RPMI7951 (cell line): Measurements from ENCODE around the gene ZBTB7C. TPM values are rescaled to one million over a fixed set of nuclear protein-coding genes. Genes with fewer than 3 reads are reported as not detected.
"Not testable (repeated sequence)": the region's sequence is repeated elsewhere in the genome, so short reads cannot be mapped to it uniquely, and the experiment has no call there.

Experiments
- DNase-seq: peaks from one replicate; pipeline ENCODE4 v3.0.0-alpha.2; 2012; ENCODE audit warnings: low read depth
- total RNA-seq: library from RNA; depleted of rRNA; stranded (reverse); fragments of >200 nt; shearing (Covaris generic); gene quantifications from 2 replicates; pipeline ENCODE4 v1.2.3, GENCODE V29; 2014; rRNA removed

ZBTB7C gene
- total RNA-seq: 0.10 and 0.12 TPM in 2 replicates

- DNase-seq: peak; percentile 28
Measured at GRCh38 chr18:48408727-48409590, at the start of gene ZBTB7C. ZBTB7C (minus strand) TSS chr18:48409383.

- DNase-seq: no peak
Measured at GRCh38 chr18:48456838-48457237, 47.7 kb upstream of the ZBTB7C start.

GRCh38 chr18:48455555-48456478, 46.6 kb upstream of the ZBTB7C start:
- DNase-seq: peak; percentile 96

GRCh38 chr18:48454261-48454757, 45.1 kb upstream of the ZBTB7C start:
- peak; percentile 55 for DNase-seq

GRCh38 chr18:48453330-48454066, 44.3 kb upstream of the ZBTB7C start:
- peak; percentile 26 for DNase-seq

GRCh38 chr18:48452861-48453323, 43.7 kb upstream of the ZBTB7C start:
- no peak for DNase-seq

- no peak for DNase-seq
Measured at GRCh38 chr18:48450685-48451084, 41.5 kb upstream of the ZBTB7C start.

- peak; percentile 80 for DNase-seq
Measured at GRCh38 chr18:48446582-48447225, 37.5 kb upstream of the ZBTB7C start.

- peak; percentile 64 for DNase-seq
Measured at GRCh38 chr18:48445540-48445939, 36.4 kb upstream of the ZBTB7C start.

GRCh38 chr18:48442761-48443160, 33.6 kb upstream of the ZBTB7C start:
- DNase-seq: peak; percentile 31

- DNase-seq: peak; percentile 73
Measured at GRCh38 chr18:48441405-48441881, 32.3 kb upstream of the ZBTB7C start.

- no peak for DNase-seq
Measured at GRCh38 chr18:48440924-48441323, 31.7 kb upstream of the ZBTB7C start.

- DNase-seq: no peak
Measured at GRCh38 chr18:48436907-48437306, 27.7 kb upstream of the ZBTB7C start.

GRCh38 chr18:48434382-48434781, 25.2 kb upstream of the ZBTB7C start:
- not testable (repeated sequence) for DNase-seq

- DNase-seq: no peak
Measured at GRCh38 chr18:48433541-48433940, 24.4 kb upstream of the ZBTB7C start.

- DNase-seq: no peak
Measured at GRCh38 chr18:48430150-48430549, 21.0 kb upstream of the ZBTB7C start.

GRCh38 chr18:48428475-48429177, 19.4 kb upstream of the ZBTB7C start:
- no peak for DNase-seq

- no peak for DNase-seq
Measured at GRCh38 chr18:48422947-48423378, 13.8 kb upstream of the ZBTB7C start.

- DNase-seq: no peak
Measured at GRCh38 chr18:48419277-48420022, 10.3 kb upstream of the ZBTB7C start.
